WI38 (cell line): ENCODE data around the gene OR4D10.
"Not testable (repeated sequence)": the region's sequence is repeated elsewhere in the genome, so short reads cannot be mapped to it uniquely, and the experiment has no call there.

ENCODE experiments used
- H3K4me3 ChIP-seq: 2 replicates; pipeline ENCODE4 v1.5.1; 2011; ENCODE audit warnings: low read depth, mild to moderate bottlenecking, control low read depth, low read length
- TF ChIP-seq, protein P1 (sequence below): IDR thresholded peaks from 2 replicates; pipeline ENCODE4 v1.5.1; 2012; ENCODE audit warnings: low read depth, mild to moderate bottlenecking, control low read depth, low read length

The OR4D10 gene

GRCh38 chr11:59480359-59480758 lies 7.2 kb downstream of the OR4D10 start:
- H3K4me3 ChIP-seq = no peak overlapping the region
- TF ChIP-seq, protein P1, sequence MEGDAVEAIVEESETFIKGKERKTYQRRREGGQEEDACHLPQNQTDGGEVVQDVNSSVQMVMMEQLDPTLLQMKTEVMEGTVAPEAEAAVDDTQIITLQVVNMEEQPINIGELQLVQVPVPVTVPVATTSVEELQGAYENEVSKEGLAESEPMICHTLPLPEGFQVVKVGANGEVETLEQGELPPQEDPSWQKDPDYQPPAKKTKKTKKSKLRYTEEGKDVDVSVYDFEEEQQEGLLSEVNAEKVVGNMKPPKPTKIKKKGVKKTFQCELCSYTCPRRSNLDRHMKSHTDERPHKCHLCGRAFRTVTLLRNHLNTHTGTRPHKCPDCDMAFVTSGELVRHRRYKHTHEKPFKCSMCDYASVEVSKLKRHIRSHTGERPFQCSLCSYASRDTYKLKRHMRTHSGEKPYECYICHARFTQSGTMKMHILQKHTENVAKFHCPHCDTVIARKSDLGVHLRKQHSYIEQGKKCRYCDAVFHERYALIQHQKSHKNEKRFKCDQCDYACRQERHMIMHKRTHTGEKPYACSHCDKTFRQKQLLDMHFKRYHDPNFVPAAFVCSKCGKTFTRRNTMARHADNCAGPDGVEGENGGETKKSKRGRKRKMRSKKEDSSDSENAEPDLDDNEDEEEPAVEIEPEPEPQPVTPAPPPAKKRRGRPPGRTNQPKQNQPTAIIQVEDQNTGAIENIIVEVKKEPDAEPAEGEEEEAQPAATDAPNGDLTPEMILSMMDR = no peak

DNA sequence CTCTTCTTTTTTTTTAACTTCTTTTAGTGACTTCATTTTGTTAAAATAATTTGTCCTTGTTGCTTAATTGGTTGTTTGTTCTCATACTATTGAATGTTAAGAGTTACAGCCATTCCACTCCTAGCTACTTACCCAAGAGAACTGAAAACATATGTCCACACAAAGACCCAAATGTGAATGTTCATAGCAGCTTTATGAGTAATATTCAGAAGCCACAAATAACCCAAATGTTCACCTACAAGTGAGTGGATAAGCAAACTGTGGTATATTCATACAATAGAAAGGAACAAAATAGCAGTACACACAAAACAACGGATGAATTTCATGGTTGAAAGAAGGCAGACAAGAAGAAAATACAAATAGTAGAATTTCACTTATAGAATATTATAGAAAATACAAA lies 28.8 kb downstream of the OR4D10 start:
- no peak overlapping the region for H3K4me3 ChIP-seq
- TF ChIP-seq, protein P1 = no peak

DNA sequence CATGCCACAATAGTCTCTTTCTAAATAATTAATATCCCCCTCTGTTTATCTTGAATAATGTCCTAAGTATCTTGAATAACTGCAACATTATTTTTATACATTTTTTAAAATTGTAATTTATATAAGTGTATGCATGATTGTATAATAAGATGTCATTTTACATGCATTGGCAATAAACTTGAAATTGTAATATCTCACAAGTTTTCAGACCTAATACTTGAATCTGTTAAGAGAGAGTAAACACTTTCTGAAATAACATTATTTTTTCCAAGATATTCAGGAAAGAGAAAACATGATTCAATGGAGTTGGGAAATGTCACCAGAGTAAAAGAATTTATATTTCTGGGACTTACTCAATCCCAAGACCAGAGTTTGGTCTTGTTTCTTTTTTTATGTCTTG lies 30.2 kb downstream of the OR4D10 start, which contains the start of gene OR4D11:
TSS of gene OR4D11 (plus strand) at position 301 of the 400 bp plus-strand sequence. CDS start at position 301, 0 bp downstream.
- TF ChIP-seq, protein P1 = no peak
- H3K4me3 ChIP-seq = no peak within 1 kb of the TSS

DNA sequence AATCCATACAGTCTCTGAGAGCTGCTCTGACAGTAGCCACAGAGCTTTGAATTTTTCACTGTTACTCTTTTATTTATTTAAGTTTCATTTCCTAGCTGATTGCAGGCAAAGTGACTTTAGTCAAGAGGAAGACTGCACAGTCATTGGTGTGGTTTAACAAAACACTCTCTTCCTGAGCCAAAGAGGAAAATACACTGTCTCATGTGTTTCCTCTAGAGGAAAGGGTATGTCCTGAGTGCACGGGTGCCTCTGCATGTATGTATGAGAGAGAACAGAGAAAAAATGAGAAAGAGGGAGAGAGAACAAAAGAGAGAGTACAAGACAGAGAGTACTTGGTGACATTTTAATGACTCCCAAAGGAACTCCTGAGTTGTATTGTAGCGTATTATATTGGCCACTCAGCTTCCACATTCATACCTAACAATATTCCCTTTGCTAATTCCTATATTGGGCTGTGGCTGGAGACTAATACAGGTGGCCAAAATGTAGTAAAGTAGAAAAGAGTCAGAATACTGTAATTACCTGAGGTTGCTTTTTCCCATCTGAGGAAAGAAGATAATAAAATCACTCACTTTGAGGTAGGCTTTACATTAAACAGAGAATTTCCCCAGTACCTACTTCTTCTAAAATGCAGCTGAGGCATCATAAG lies 38.0 kb downstream of the OR4D10 start, which contains the start of gene OR4D9:
TSS of gene OR4D9 (plus strand) at position 599 of the 649 bp plus-strand sequence. CDS start 3,374 bp downstream, outside the sequence.
- TF ChIP-seq, protein P1 = no peak
- no peak within 1 kb of the TSS for H3K4me3 ChIP-seq

DNA sequence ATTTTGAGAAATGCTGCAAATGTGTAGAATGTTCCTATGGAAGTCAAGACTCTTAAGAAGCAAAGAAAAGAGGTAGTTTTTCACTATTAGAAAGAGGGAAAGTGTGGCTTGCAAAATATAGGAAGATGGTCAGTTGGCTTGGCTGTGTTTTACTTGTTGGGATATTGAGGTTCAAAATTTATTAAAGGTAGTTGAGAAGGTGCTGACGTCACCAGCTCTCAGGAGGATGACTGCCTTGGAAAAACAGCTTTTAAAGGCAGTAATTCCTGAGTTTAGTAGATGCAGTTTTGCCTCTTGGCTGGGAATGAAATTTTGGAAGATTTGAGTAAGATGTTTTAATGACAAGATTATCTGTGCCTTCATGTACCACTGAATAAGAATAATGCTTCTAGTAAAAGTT lies 38.6 kb downstream of the OR4D10 start:
- TF ChIP-seq, protein P1 = no peak
- no peak overlapping the region for H3K4me3 ChIP-seq

DNA sequence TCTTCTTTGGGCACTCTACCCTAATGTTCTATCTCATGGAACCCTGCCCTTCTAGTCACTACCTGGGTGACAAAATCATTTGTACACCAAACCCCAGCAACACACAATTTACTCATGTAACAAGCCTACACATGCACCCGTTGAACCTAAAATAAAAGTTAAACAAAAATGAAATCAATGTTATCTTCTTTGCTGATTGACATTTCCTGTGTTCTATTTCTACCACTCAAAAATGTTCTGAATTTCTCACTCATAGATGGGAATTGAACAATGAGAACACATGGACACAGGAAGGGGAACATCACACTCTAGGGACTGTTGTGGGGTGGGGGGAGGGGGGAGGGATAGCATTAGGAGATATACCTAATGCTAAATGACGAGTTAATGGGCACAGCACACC lies 47.0 kb downstream of the OR4D10 start:
- H3K4me3 ChIP-seq = not testable (repeated sequence)

GRCh38 chr11:59520741-59521140 lies 47.6 kb downstream of the OR4D10 start:
- TF ChIP-seq, protein P1 = no peak
- H3K4me3 ChIP-seq = no peak overlapping the region

GRCh38 chr11:59523541-59523940 lies 50.4 kb downstream of the OR4D10 start:
- TF ChIP-seq, protein P1 = no peak
- H3K4me3 ChIP-seq = no peak overlapping the region
